Measurements from ENCODE around the gene SLC22A2.
"Not testable (repeated sequence)": the region's sequence is repeated elsewhere in the genome, so short reads cannot be mapped to it uniquely, and the experiment has no call there.

The SLC22A2 gene

GRCh38 chr6:160258346-160259142, at the start of gene SLC22A2:
TSS of gene SLC22A2 (minus strand) at chr6:160258821. CDS start at chr6:160258757, 64 bp downstream.
- DNase-seq (ENCODE audit: low spot score): no peak

DNA sequence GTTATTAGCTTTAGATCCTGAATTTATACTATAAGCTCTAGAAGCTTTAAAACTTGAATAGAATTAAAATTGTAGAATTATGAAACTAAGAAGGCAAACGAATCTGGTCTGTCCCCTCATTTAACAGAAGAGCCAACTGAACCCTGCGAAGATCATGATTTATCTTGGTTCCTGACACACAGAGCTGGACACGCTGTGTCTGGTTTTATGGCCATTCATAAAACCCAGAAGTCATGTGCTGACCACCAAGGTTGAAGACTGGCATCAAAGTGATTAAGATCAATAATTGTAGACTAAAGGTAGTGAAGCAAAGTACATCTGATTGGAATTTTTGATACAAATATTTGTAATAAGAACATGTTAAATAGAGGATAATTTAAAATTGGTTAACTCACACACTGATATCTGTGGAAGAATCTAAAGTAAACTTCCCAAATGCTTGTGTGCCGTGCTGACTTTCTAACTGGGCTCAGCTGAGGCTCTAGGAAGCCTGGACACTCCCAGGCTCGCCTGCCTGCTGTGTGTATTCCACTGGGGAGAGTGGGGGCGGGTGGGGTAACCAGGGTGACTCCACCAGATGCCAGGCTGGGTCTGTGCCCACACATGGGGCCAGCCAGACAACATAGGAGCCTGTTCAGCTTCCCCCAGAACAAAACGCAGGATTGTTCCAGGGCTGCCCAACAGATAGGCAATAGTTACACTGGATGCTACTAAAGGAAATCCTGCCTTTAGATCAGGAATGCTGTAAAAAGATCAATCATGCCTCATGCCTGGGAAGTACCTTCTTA, 47.5 kb upstream of the SLC22A2 start:
- no peak for DNase-seq (ENCODE audit: low spot score)

GRCh38 chr6:160303806-160304205, 45.2 kb upstream of the SLC22A2 start:
- no peak for DNase-seq (ENCODE audit: low spot score)

- not testable (repeated sequence) for DNase-seq (ENCODE audit: low spot score)
Measured at GRCh38 chr6:160302431-160303082, 43.9 kb upstream of the SLC22A2 start.

GRCh38 chr6:160301339-160301738, 42.7 kb upstream of the SLC22A2 start:
- DNase-seq (ENCODE audit: low spot score): no peak

DNA sequence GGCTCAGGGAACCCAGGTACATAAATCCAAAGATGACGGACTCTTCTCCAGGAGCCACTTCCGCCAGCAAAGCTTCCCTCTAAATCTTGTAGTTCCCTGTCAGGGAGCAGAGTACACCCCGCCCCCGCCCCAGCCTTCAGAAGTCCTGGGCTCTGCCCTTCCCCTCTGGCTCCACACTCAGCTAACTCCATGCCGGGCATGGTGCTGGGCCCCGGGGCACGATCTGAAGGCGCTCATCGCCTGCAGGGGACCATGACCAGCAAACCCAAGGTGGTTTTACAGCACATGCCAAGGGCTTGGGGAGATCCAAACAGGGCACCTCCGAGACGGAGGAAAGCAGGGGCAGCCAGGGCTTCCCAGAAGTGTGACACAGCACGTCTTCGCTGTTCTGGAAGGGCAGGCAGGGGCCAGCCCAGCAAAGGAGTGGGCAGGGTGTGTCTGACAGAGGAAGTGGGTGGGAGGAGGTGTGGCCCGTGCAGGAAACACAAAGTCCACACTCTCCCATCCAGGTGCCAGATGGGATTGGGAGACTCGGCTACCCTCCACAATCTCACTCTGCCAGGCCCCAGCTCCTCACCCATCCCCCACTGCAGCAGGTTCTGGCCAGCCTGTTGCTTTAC, 41.6 kb upstream of the SLC22A2 start:
- no peak for DNase-seq (ENCODE audit: low spot score)

- DNase-seq (ENCODE audit: low spot score): no peak
Measured at GRCh38 chr6:160299559-160299958, 40.9 kb upstream of the SLC22A2 start.

DNA sequence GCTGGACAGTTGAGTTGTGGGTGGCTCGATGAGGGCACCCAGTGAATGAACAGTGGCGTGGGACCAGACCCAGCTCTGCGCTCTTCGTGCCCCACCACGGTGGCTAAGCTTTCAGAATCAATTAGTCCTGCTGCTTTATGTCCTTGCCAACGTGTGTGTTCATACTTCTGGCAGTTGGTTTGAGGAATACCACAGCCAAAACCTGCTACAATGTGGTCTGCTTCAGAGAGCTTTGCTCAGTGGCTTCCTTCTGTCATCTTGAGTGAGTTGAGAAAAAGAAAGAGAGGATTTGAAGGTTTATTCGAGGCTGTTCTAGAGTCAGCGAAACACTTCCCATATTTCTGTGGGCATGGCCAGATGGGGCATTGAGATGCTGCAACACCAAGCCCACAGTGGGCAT, 39.5 kb upstream of the SLC22A2 start:
- no peak for DNase-seq (ENCODE audit: low spot score)

- no peak for DNase-seq (ENCODE audit: low spot score)
Measured at GRCh38 chr6:160297310-160297709, 38.7 kb upstream of the SLC22A2 start.

- no peak for DNase-seq (ENCODE audit: low spot score)
Measured at GRCh38 chr6:160293844-160294243, 35.2 kb upstream of the SLC22A2 start.

- no peak for DNase-seq (ENCODE audit: low spot score)
Measured at GRCh38 chr6:160285541-160286105, 27.0 kb upstream of the SLC22A2 start.

DNA sequence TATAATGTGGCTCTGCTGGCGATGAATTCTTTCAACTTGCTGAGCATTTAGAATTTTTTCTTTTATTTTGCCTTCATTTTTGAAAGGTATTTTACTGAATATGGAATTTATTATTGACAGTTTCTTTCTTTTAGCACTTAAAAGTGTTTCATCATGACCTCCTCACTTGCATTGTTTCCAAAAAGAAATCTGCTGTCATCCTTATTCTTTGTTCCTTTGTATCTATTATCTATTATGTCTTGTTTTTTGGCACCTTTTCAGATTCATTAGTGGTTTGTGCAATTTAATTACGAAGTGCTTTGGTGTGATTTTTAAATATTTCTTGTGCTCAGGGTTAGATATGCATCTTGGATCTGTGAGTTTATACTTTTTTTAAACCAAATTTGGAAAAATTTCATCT, 26.0 kb upstream of the SLC22A2 start:
- DNase-seq (ENCODE audit: low spot score): no peak

- no peak for DNase-seq (ENCODE audit: low spot score)
Measured at GRCh38 chr6:160282444-160282843, 23.8 kb upstream of the SLC22A2 start.

DNA sequence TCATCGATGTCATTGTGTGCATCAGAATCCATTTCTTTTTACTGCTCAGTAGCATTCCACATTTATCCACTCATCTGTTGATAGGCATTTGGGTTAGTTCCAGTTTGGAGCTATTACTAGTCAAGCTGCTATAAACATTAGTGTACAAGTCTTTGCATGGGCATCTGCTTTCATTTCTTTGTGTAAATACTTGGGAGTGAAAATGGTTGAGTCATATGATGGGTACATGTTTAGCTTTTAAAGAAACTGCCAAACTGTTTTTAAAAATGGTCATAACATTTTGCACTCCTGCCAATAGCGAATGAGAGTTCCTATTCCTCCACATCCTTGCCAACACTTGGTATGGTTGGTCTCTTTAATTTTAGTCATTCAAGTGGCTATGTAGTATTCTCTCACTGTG, 21.2 kb upstream of the SLC22A2 start:
- no peak for DNase-seq (ENCODE audit: low spot score)

- DNase-seq (ENCODE audit: low spot score): no peak
Measured at GRCh38 chr6:160278786-160279310, 20.2 kb upstream of the SLC22A2 start.

GRCh38 chr6:160278311-160278710, 19.7 kb upstream of the SLC22A2 start:
- no peak for DNase-seq (ENCODE audit: low spot score)

GRCh38 chr6:160277546-160277945, 18.9 kb upstream of the SLC22A2 start:
- no peak for DNase-seq (ENCODE audit: low spot score)

- no peak for DNase-seq (ENCODE audit: low spot score)
Measured at GRCh38 chr6:160277144-160277543, 18.5 kb upstream of the SLC22A2 start.

GRCh38 chr6:160276126-160276525, 17.5 kb upstream of the SLC22A2 start:
- DNase-seq (ENCODE audit: low spot score): no peak

DNA sequence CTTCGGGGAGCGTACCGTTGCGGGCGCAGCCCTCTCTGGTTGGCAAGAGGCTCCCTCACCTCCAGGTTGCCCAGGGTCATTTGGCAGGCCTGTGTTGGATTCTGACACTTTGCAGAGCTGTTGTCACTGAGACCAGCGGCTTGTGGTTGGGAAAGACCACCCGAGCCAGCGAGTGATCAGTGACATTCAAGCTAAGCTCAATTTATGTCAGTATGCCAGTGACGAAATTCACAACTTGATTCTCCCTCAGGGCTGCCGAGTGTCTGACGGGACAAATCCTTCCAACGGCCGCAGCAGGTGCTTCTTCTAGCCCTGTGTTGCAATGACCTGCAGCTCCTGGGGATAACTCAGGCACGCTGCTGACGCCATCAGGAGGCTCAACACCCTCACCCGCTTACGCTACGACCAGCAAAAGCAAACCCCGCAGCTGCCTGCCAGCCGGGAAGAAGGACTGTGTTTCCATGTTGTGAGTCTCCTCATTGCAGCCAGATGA, 16.9 kb upstream of the SLC22A2 start:
- no peak for DNase-seq (ENCODE audit: low spot score)

GRCh38 chr6:160274871-160275510, 16.4 kb upstream of the SLC22A2 start:
- DNase-seq (ENCODE audit: low spot score): no peak
